Measurements from ENCODE around the gene SLC35E4. TPM values are rescaled to one million over a fixed set of nuclear protein-coding genes. Genes with fewer than 3 reads are reported as not detected.

The SLC35E4 gene
- total and polyA plus RNA-seq, 9 of the 15 experiments (the other 6 are each of a cell fraction or from before 2014, with no cell fraction given), result 0.06 to 2.3 (median 0.86) TPM; not detected in 1

DNA sequence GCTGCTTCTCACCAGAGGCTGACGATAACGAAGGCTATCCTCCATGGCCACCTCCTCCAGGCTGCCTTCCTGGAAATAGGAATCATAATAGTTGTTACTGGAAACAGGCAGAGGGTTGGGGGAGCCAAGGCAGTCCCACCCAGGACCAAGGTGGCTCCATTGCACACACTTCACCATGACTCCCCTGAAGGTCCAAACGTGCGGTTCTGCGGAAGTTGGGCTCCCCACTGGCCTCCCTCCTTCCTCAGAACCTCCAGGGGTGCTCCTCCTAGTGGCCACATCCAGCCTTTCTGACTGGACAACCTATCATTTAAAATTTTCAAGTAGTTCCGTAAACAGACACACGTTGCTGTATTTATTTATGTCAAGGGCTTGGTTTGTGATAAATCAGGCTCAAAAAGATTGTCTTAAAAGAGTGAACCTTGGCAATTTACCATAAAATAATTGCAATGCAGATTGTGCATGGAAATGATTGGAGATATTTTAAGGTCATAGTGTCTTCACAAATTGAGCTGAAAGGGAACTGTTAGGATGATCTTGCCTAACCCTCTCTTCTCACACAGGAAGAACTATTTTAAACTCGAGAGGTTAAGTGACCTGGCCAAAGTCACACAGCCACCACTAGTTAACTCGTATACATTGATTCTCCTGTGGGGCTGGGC is 30.0 kb upstream of the SLC35E4 start:
- Histone ChIP-seq H3K9me1 (ENCODE audit: control insufficient read depth, insufficient read depth, low read length) (no peaks in the 10 kb centered on the region), H3K4me3 (no peak overlapping the region; the same call in 1 of the 2 replicates), H3K79me2 (ENCODE audit: control insufficient read depth, insufficient read depth, low read length) (no peaks in the 10 kb centered on the region), H3K4me1 (replicated peaks in 1 of 2; ENCODE audit: control insufficient read depth in 2 of 2, insufficient read depth in 2 of 2, low read length in 2 of 2) (peaks cover 21 to 41% of the 10 kb centered on the region in 2 experiments), H3K9ac (ENCODE audit: insufficient read depth in 1 of 2, low read depth in 2 of 2, low read length in 2 of 2) (peak overlapping the region; percentile 37 to 63; a peak in 3 of 4 replicates), H3K27ac (ENCODE audit: extremely low read depth, low read depth, low read length) (peak overlapping the region; percentile 45; the same call in 2 of the 3 replicates), H3K27me3 (ENCODE audit: control insufficient read depth in 2 of 2, insufficient read depth in 2 of 2, low read length in 2 of 2) (no peaks in the 10 kb centered on the region), H3K36me3 (ENCODE audit: control insufficient read depth, insufficient read depth, low read length) (no peaks in the 10 kb centered on the region), H3K4me2 (ENCODE audit: insufficient read depth, low read length) (peak overlapping the region; percentile 78), H4K20me1 (replicated peaks; ENCODE audit: control insufficient read depth, insufficient read depth, low read length) (no peaks in the 10 kb centered on the region), H2AFZ (ENCODE audit: low read depth, low read length) (peak overlapping the region; percentile 95), H3K9me3 (replicated peaks; ENCODE audit: control insufficient read depth, insufficient read depth, low read depth, low read length) (no peaks in the 10 kb centered on the region)
- FAIRE-seq (peak; percentile 93), ATAC-seq (peak; percentile 68), DNase-seq (ENCODE audit: extremely low read depth in 1 of 4, low spot score in 3 of 4) (peak; percentile 64 to 77 (median 65))
- intact Hi-C loops (cut with micrococcal nuclease), result no loop called here
- POLR2A ChIA-PET, result interaction anchor here (1.4 kb wide), 1 partner anchor 14 kb away, joined by 5 read pairs; the partner anchor contains the start of gene PES1
- CTCF ChIA-PET (ENCODE audit: low intra/inter-chr PET ratio), result interaction anchor here (0.7 kb wide), 1 partner anchor 150 kb away, joined by 3 read pairs; no protein-coding TSS in a partner anchor
- WGBS (ENCODE audit: insufficient coverage, low coverage, missing lambda C conversion rate), result 13% methylated on average over 9 of the region's 9 CpGs
- BruUV-seq (replicated peaks), result TSS peak; percentile 69
- in situ Hi-C loops (cut with MboI), result loop anchor here (10.0 kb wide), 1 partner anchor 321 kb away; the partner anchor contains the start of gene CASTOR1
- peak; percentile 46; the same call in 1 of the 2 replicates for TF ChIP-seq CC2D1A (IDR thresholded peaks at IDR 0.05)
- TF ChIP-seq POLR2A (conservative IDR thresholded peaks at IDR 0.05), result peak; percentile 41; the same call in 1 of the 2 replicates
- peak; percentile 66; the same call in 1 of the 2 replicates for TF ChIP-seq CBX1 (IDR thresholded peaks at IDR 0.05; ENCODE audit: low read depth)
- TF ChIP-seq GABPA (tag; conservative IDR thresholded peaks at IDR 0.05; ENCODE audit: low read depth), result peak; percentile 50; the same call in 1 of the 2 replicates
- no peak for TF ChIP-seq GATAD2B (IDR thresholded peaks at IDR 0.05; ENCODE audit: borderline replicate concordance)
- no peak for TF ChIP-seq ZNF589 (CRISPR knock-in tag; IDR thresholded peaks at IDR 0.05; ENCODE audit: low read depth)
- TF ChIP-seq, protein P1, sequence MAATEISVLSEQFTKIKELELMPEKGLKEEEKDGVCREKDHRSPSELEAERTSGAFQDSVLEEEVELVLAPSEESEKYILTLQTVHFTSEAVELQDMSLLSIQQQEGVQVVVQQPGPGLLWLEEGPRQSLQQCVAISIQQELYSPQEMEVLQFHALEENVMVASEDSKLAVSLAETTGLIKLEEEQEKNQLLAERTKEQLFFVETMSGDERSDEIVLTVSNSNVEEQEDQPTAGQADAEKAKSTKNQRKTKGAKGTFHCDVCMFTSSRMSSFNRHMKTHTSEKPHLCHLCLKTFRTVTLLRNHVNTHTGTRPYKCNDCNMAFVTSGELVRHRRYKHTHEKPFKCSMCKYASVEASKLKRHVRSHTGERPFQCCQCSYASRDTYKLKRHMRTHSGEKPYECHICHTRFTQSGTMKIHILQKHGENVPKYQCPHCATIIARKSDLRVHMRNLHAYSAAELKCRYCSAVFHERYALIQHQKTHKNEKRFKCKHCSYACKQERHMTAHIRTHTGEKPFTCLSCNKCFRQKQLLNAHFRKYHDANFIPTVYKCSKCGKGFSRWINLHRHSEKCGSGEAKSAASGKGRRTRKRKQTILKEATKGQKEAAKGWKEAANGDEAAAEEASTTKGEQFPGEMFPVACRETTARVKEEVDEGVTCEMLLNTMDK (IDR thresholded peaks at IDR 0.05; ENCODE audit: borderline replicate concordance, insufficient read depth, low read depth, low read length, poor library complexity, severe bottlenecking), result peak; percentile 17
- TF ChIP-seq U2AF2 (optimal IDR thresholded peaks at IDR 0.05; ENCODE audit: low read depth, low read length), result no peak
- TF ChIP-seq HDAC2 (IDR thresholded peaks at IDR 0.05), result peak; percentile 68
- TF ChIP-seq, protein P2, sequence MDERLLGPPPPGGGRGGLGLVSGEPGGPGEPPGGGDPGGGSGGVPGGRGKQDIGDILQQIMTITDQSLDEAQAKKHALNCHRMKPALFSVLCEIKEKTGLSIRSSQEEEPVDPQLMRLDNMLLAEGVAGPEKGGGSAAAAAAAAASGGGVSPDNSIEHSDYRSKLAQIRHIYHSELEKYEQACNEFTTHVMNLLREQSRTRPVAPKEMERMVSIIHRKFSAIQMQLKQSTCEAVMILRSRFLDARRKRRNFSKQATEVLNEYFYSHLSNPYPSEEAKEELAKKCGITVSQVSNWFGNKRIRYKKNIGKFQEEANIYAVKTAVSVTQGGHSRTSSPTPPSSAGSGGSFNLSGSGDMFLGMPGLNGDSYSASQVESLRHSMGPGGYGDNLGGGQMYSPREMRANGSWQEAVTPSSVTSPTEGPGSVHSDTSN (CRISPR knock-in tag; IDR thresholded peaks at IDR 0.05; ENCODE audit: low read depth), result no peak
- TF ChIP-seq, protein P2 (tag; conservative IDR thresholded peaks at IDR 0.05; ENCODE audit: low read depth), result peak; percentile 45; the same call in 1 of the 2 replicates
- TF ChIP-seq, protein P3, sequence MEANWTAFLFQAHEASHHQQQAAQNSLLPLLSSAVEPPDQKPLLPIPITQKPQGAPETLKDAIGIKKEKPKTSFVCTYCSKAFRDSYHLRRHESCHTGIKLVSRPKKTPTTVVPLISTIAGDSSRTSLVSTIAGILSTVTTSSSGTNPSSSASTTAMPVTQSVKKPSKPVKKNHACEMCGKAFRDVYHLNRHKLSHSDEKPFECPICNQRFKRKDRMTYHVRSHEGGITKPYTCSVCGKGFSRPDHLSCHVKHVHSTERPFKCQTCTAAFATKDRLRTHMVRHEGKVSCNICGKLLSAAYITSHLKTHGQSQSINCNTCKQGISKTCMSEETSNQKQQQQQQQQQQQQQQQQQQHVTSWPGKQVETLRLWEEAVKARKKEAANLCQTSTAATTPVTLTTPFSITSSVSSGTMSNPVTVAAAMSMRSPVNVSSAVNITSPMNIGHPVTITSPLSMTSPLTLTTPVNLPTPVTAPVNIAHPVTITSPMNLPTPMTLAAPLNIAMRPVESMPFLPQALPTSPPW (CRISPR knock-in tag; IDR thresholded peaks at IDR 0.05), result peak; percentile 33; the same call in 1 of the 2 replicates
- peak; percentile 47 for TF ChIP-seq MEIS2 (IDR thresholded peaks at IDR 0.05; ENCODE audit: partially characterized antibody)
- peak; percentile 45 for TF ChIP-seq RBM25 (IDR thresholded peaks at IDR 0.05; ENCODE audit: low read depth, low read length, severe bottlenecking)
- TF ChIP-seq KDM1A (IDR thresholded peaks at IDR 0.05), result peak; percentile 29 to 71; a peak in 2 of 4 replicates
- TF ChIP-seq GTF2E2 (tag; IDR thresholded peaks at IDR 0.05), result no peak
